Activated CD8-positive, alpha-beta T cell treated with anti-CD3 and anti-CD28 coated beads, Interleukin-2, amount 10 ng/mL, durations not matched to agents 7 days and 5 days (primary cell): ENCODE data around the gene TPRG1. TPM values are rescaled to one million over a fixed set of nuclear protein-coding genes. Genes with fewer than 3 reads are reported as not detected.

Experiments used
- ATAC-seq: fragments of 150-1000 bp; cut with Tn5 transposase; one replicate; pipeline ENCODE4 v1.10.0; 2021; ENCODE audit warnings: moderate library complexity
- CTCF ChIA-PET: fragments of 350-600 bp; sonication (Branson Sonifier 250); formaldehyde crosslinking; loops from one replicate; lab custom pipeline; 2021; ENCODE audit warnings: antibody characterized with exemption; lab: Charles Lee
- POLR2A ChIA-PET: fragments of 350-600 bp; sonication (Branson Sonifier 250); formaldehyde crosslinking; loops from one replicate; lab custom pipeline; 2021; ENCODE audit warnings: antibody characterized with exemption; lab: Charles Lee
- DNase-seq: peaks from one replicate; pipeline ENCODE4 v3.0.0-alpha.2; 2020
- H3K27ac Mint-ChIP-seq: one replicate; pipeline ENCODE4 v1.8.0; 2021; ENCODE audit warnings: mild to moderate bottlenecking, mixed read lengths
- H3K27me3 Mint-ChIP-seq: one replicate; pipeline ENCODE4 v1.8.0; 2021; ENCODE audit warnings: low read depth, mixed read lengths
- H3K36me3 Mint-ChIP-seq: one replicate; pipeline ENCODE4 v1.8.0; 2021; ENCODE audit warnings: low read depth, mixed read lengths
- H3K4me1 Mint-ChIP-seq: one replicate; pipeline ENCODE4 v1.8.0; 2021; ENCODE audit warnings: low read depth, mixed read lengths
- H3K4me3 Mint-ChIP-seq: one replicate; pipeline ENCODE4 v1.8.0; 2021; ENCODE audit warnings: mild to moderate bottlenecking, mixed read lengths
- H3K9me3 Mint-ChIP-seq: one replicate; pipeline ENCODE4 v1.8.0; 2022; ENCODE audit warnings: mixed read lengths; ENCODE audit not compliant: insufficient read depth
- total RNA-seq, 2 experiments: library from RNA; stranded (reverse); gene quantifications; one replicate each; pipeline ENCODE4 v1.2.3, GENCODE V29; 2021

TPRG1 gene
- total RNA-seq, 2 experiments from 2014 or later, result 0.86 to 1.0 TPM

DNA sequence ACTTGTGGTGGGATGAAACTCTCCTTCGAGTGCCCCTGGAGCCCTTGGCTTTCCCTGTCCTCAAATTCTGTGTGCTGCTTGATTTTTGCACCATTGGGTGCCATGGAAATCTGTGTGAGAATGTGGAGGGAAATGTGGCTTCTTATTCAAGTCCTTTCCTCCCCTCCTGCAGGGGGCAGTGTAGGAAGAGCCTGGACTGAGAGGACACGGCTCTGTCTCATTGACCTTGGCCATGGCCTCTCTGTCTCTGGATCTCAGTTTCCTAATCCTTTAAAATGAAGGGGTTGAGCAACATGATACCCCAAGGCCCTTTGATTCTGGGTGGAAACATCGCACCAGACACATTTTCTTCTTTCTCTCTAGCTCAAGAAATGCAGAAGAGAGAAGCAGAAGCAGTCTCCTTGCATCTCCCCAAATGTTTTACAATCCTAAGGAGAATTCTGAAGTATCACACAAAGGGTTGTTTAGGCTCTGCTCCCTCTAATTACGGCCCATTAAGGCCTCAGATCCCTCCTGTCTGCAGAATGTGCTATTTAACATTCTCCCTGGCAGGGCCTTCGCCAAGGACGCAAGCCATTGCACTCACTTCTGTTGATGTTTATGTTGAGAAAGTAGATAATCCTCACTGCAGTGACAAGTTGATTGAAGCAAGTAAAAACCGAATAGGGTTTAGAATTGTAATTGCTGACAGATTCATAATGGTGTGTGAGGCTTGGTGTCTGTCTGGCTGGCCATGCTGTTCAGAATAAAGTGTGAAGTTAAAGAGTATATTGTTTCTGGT is 169.1 kb downstream of the TPRG1 start:
- DNase-seq (no peak), ATAC-seq (no peak)
- CTCF ChIA-PET, result interaction anchor here (0.9 to 2.0 kb wide), 3 partner anchors 10 to 14 kb away, joined by 3 to 6 read pairs (median 5); no protein-coding TSS in a partner anchor
- no peaks in the 10 kb centered on the region for H3K27me3 Mint-ChIP-seq
- no peak overlapping the region for H3K27ac Mint-ChIP-seq
- H3K4me3 Mint-ChIP-seq, result no peak overlapping the region
- H3K4me1 Mint-ChIP-seq, result peaks cover 6% of the 10 kb centered on the region
- no peaks in the 10 kb centered on the region for H3K36me3 Mint-ChIP-seq
- peaks cover 9% of the 10 kb centered on the region for H3K9me3 Mint-ChIP-seq
- POLR2A ChIA-PET, result no interaction called here

GRCh38 chr3:189342811-189343210 is 171.0 kb downstream of the TPRG1 start:
- H3K27me3 Mint-ChIP-seq, result no peaks in the 10 kb centered on the region
- ATAC-seq (no peak), DNase-seq (no peak)
- H3K27ac Mint-ChIP-seq, result no peak overlapping the region
- no peaks in the 10 kb centered on the region for H3K4me1 Mint-ChIP-seq
- H3K36me3 Mint-ChIP-seq, result no peaks in the 10 kb centered on the region
- no peak overlapping the region for H3K4me3 Mint-ChIP-seq
- CTCF ChIA-PET, result interaction anchor here (2.2 kb wide), 1 partner anchor 12 kb away, joined by 8 read pairs; no protein-coding TSS in a partner anchor
- POLR2A ChIA-PET, result interaction anchor here (0.9 to 1.0 kb wide), 2 partner anchors 13 to 17 kb away, joined by 3 read pairs; no protein-coding TSS in a partner anchor
- peaks cover 5% of the 10 kb centered on the region for H3K9me3 Mint-ChIP-seq

DNA sequence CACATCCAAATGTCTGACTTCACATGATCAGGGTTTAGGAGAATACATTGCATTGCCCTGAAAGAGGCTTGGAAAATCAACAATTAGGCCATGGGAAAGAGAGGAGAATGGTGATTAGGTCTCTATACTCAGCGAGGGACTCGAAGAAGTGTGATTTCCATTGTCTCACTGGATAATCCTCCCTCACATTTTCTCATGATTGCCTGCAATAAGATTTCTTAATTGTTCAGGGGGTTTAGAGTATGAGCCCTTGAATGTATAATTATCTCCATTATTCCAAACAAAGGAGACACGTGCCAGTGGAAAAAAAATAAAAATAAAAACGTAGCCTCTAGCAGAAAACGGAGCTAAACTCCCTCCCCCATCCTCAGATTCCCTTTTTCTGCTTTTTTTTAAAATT is 173.2 kb downstream of the TPRG1 start:
- no peaks in the 10 kb centered on the region for H3K36me3 Mint-ChIP-seq
- ChIA-PET POLR2A (no interaction called here), CTCF (no interaction called here)
- no peak for ATAC-seq
- peaks cover 5% of the 10 kb centered on the region for H3K9me3 Mint-ChIP-seq
- no peak overlapping the region for H3K27ac Mint-ChIP-seq
- H3K4me1 Mint-ChIP-seq, result no peaks in the 10 kb centered on the region
- DNase-seq, result no peak
- H3K27me3 Mint-ChIP-seq, result no peaks in the 10 kb centered on the region
- no peak overlapping the region for H3K4me3 Mint-ChIP-seq

DNA sequence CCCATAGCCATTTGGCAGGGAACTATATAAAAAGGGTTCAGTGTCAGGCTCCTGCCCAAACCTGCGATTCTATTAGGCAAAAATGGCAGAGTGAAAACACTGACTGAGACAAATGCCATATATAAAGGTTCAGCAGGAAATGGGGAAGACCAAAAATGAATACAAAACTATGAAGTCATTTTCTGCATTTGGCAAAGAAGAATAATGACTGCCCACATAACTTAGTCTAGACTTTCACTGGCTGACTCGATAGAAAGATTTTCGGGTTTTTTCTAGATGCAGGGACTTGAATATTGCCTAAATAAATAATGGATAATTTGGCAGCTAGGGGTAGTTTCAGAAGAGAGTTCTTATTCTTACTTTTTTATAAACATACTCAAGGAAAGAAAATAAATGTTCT is 178.0 kb downstream of the TPRG1 start:
- ChIA-PET POLR2A (no interaction called here), CTCF (interaction anchor here (1.3 to 2.0 kb wide), 3 partner anchors 10 to 77 kb away, joined by 3 to 5 read pairs (median 3); no protein-coding TSS in a partner anchor)
- Mint-ChIP-seq H3K4me3 (no peak overlapping the region), H3K4me1 (peaks cover 2% of the 10 kb centered on the region), H3K9me3 (no peaks in the 10 kb centered on the region), H3K27me3 (no peaks in the 10 kb centered on the region), H3K36me3 (no peaks in the 10 kb centered on the region), H3K27ac (no peak overlapping the region)
- no peak for DNase-seq
- no peak for ATAC-seq

DNA sequence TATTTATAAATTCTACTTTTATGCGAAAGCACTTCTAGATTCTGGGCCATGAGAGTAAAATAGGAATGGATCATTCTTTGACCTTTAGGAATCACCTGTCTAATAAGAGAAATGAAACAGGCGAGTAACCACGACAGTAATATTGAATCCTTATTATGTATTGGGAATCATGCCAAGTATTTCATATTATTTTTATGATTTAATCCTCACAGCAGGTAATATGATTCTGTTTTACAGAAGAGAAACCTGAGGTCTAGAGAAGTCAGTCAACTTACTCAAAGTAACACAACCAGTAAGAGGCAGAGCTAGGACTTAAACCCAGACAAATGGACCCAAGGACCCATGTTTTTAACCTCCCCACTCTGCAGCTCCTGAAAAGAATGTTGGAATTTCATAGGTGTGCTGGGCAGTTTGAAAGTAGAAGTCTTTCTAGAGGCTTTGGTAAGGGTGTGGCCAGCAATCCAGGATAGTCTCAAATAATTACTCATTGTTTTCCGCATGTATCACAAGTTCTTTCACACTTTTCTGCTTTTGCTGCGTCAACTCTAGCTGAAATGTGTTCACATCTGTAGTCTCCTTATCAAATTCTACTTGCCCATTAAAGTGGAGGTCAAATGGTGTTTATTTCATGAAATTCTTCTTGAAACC is 181.7 kb downstream of the TPRG1 start:
- ATAC-seq (no peak), DNase-seq (no peak)
- no peak overlapping the region for H3K27ac Mint-ChIP-seq
- no peaks in the 10 kb centered on the region for H3K9me3 Mint-ChIP-seq
- ChIA-PET CTCF (interaction anchor here (1.0 to 4.4 kb wide), 4 partner anchors 13 to 81 kb away, joined by 3 to 22 read pairs (median 10); no protein-coding TSS in a partner anchor), POLR2A (no interaction called here)
- H3K27me3 Mint-ChIP-seq, result no peaks in the 10 kb centered on the region
- no peaks in the 10 kb centered on the region for H3K36me3 Mint-ChIP-seq
- H3K4me3 Mint-ChIP-seq, result no peak overlapping the region
- H3K4me1 Mint-ChIP-seq, result peaks cover 20% of the 10 kb centered on the region

DNA sequence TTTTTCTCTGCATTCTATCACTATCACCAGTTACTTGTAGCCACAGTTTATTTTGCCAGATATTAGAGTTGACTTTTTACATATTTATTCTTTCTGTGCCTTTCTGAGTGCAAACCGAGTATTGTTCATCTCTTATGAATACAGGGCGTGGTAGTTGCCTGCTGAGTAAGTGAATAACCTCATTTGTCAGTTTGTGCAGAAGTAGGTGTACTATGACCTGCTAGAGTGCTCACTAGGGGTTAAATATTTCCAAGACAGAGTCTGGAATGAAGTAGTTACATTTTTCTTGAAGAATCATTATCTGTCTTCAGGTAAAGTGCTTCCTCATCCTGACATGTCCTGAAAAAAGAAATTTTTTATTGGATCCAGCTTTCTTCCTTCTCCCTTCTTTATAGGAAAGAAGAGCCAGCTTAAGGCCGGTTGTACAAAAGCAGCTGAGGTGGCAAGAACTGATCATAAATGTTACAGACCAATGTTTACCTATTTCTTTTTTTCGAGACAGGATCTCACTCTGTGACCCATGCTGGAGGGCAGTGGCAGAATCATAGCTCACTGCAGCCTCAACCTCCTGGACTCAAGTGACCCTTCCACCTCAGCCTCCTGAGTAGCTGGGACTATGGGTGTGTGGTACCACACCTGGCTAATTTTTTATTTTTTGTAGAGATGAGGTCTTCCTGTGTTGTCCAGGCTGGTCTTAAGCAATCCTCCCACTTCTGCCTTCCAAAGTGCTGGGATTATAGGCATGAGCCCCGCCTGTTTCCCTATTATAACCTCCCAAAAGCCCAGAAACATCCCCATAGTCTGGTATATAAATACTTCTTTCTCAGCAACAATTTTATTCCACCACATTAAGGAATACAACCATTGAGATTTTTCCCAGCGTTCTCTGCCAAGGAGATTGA is 182.5 kb downstream of the TPRG1 start:
- no peaks in the 10 kb centered on the region for H3K36me3 Mint-ChIP-seq
- CTCF ChIA-PET, result interaction anchor here (0.9 to 4.4 kb wide), 8 partner anchors 13 to 1615 kb away, joined by 3 to 22 read pairs (median 4); no protein-coding TSS in a partner anchor
- H3K9me3 Mint-ChIP-seq, result no peaks in the 10 kb centered on the region
- H3K27ac Mint-ChIP-seq, result no peak overlapping the region
- peaks cover 20% of the 10 kb centered on the region for H3K4me1 Mint-ChIP-seq
- DNase-seq, result no peak
- H3K27me3 Mint-ChIP-seq, result no peaks in the 10 kb centered on the region
- H3K4me3 Mint-ChIP-seq, result no peak overlapping the region
- POLR2A ChIA-PET, result no interaction called here
- ATAC-seq, result no peak

DNA sequence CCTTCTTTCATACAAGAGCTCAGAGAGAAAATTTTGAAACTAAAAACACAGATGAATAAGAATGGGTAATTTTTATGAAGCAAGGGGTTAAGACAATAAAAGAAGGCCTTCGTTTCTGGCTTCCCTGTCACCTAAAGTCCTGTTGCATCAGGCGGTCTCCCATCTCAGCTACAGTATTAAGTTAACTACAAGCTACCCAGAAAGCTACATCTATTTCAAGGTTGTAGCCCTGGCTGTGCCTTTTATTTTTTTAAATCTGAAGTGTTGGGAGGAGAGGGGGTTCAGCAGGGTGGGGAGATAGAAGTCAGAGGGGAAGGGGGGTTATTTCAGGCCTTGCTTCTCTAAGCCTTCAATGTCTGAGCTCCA is 183.3 kb downstream of the TPRG1 start:
- Mint-ChIP-seq H3K27ac (peak overlapping the region; percentile 82), H3K4me3 (no peak overlapping the region), H3K36me3 (no peaks in the 10 kb centered on the region), H3K4me1 (peaks cover 20% of the 10 kb centered on the region), H3K27me3 (no peaks in the 10 kb centered on the region), H3K9me3 (no peaks in the 10 kb centered on the region)
- ChIA-PET CTCF (interaction anchor here (0.8 to 4.4 kb wide), 14 partner anchors 8 to 1616 kb away, joined by 3 to 22 read pairs (median 4); no protein-coding TSS in a partner anchor), POLR2A (interaction anchor here (0.6 kb wide), 1 partner anchor 17 kb away, joined by 5 read pairs; no protein-coding TSS in a partner anchor)
- ATAC-seq (no peak), DNase-seq (no peak)

GRCh38 chr3:189355481-189356201 is 183.9 kb downstream of the TPRG1 start:
- Mint-ChIP-seq H3K9me3 (no peaks in the 10 kb centered on the region), H3K4me1 (peaks cover 20% of the 10 kb centered on the region), H3K27ac (peak overlapping the region; percentile 82), H3K27me3 (no peaks in the 10 kb centered on the region), H3K36me3 (no peaks in the 10 kb centered on the region), H3K4me3 (peak overlapping the region; percentile 55)
- DNase-seq, result peak; percentile 56
- ChIA-PET POLR2A (interaction anchor here (0.6 to 1.0 kb wide), 2 partner anchors 12 to 18 kb away, joined by 3 to 5 read pairs; no protein-coding TSS in a partner anchor), CTCF (interaction anchor here (0.8 to 4.4 kb wide), 14 partner anchors 8 to 1616 kb away, joined by 3 to 22 read pairs (median 4); no protein-coding TSS in a partner anchor)
- ATAC-seq, result peak; percentile 88

DNA sequence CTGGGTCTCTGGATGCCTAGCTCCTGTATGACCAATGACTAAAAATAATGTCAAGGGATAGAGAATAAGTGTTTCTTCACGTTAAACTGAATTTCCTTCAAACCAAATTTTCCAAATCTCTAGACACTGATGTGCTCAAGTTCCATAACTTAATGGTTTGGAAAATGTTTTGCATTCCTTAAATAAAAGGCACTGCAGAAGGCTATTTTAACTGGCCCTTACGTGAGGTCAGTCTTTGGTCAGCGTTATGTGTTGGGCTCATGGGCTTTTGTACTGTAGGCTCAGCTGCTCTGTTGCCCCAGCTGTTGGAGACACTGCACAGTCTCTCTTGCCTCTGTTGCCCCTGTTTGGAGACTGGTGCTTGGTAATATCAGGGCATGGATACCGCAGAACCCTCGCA is 188.5 kb downstream of the TPRG1 start:
- Mint-ChIP-seq H3K4me1 (peaks cover 14% of the 10 kb centered on the region), H3K27ac (no peak overlapping the region)

DNA sequence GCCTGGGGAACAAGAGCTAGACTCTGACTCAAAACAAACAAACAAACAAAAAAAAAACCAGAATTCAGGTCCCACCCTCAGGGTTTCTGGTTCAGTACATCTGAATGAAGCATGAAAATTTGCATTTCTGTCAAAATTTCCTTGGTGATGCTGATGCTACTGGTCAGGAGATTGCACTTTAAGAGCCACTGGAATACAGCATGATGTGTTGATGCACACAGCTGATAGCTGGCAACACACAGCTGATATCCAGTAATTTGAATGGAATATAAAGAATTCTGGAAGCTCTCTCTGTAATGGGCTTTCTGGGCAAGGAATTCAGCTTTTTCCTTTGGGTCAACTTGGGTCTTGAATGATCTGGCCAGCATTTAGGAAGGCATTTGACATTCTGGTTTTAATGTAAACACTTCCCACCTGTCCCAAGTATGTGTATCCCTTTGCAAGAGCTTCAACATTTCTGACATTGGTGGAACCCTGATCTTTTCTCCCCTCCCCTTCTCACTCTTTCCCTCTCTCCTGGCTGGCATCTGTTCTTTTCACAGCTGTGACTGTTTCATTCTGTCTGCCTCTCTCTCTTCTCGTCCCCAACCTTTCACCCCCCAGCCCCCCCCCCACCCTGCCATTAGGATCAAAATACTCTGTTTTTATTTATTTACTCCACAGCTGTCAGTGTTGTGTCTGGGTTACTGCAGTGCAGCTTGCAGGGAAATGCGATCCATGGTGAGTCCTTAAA is 189.5 kb downstream of the TPRG1 start:
- Mint-ChIP-seq H3K36me3 (no peaks in the 10 kb centered on the region), H3K4me1 (peaks cover 5% of the 10 kb centered on the region), H3K4me3 (no peak overlapping the region), H3K27me3 (no peaks in the 10 kb centered on the region), H3K27ac (no peak overlapping the region), H3K9me3 (no peaks in the 10 kb centered on the region)
- DNase-seq, result no peak
- ChIA-PET CTCF (interaction anchor here (1.0 kb wide), 1 partner anchor 89 kb away, joined by 3 read pairs; no protein-coding TSS in a partner anchor), POLR2A (no interaction called here)
- ATAC-seq, result no peak

More for the DNA sequence above, 188.5 kb downstream of the TPRG1 start:
- ChIA-PET CTCF (interaction anchor here (0.9 to 1.0 kb wide), 2 partner anchors 28 to 87 kb away, joined by 3 to 4 read pairs; no protein-coding TSS in a partner anchor), POLR2A (interaction anchor here (0.6 kb wide), 2 partner anchors 165 to 1620 kb away, joined by 3 read pairs; no protein-coding TSS in a partner anchor)
- no peaks in the 10 kb centered on the region for H3K9me3 Mint-ChIP-seq
- H3K36me3 Mint-ChIP-seq, result no peaks in the 10 kb centered on the region
- ATAC-seq (no peak), DNase-seq (no peak)
- H3K4me3 Mint-ChIP-seq, result no peak overlapping the region
- no peaks in the 10 kb centered on the region for H3K27me3 Mint-ChIP-seq
